Central memory CD4-positive, alpha-beta T cell (primary cell): ENCODE results near the gene CNTN4.

Source experiments
- DNase-seq: peaks from one replicate; pipeline ENCODE4 v3.0.0; 2022

Gene CNTN4

GRCh38 chr3:2823031-2823430 is 724.4 kb downstream of the CNTN4 start:
- no peak for DNase-seq

GRCh38 chr3:2823437-2824211 is 725.0 kb downstream of the CNTN4 start:
- no peak for DNase-seq

GRCh38 chr3:2826036-2826435 is 727.4 kb downstream of the CNTN4 start:
- no peak for DNase-seq

GRCh38 chr3:2826453-2826852 is 727.8 kb downstream of the CNTN4 start:
- no peak for DNase-seq

GRCh38 chr3:2837239-2837638 is 738.6 kb downstream of the CNTN4 start:
- DNase-seq = no peak

- no peak for DNase-seq
Observed at GRCh38 chr3:2837910-2838309, 739.2 kb downstream of the CNTN4 start.

- DNase-seq = no peak
Observed at GRCh38 chr3:2838546-2839157, 740.0 kb downstream of the CNTN4 start.

GRCh38 chr3:2839876-2840275 is 741.2 kb downstream of the CNTN4 start:
- DNase-seq = no peak

GRCh38 chr3:2847062-2847841 is 748.6 kb downstream of the CNTN4 start:
- DNase-seq = no peak

GRCh38 chr3:2849092-2849491 is 750.4 kb downstream of the CNTN4 start:
- no peak for DNase-seq

- DNase-seq = no peak
Observed at GRCh38 chr3:2850701-2851100, 752.0 kb downstream of the CNTN4 start.

GRCh38 chr3:2851361-2851760 is 752.7 kb downstream of the CNTN4 start:
- no peak for DNase-seq

- DNase-seq = no peak
Observed at GRCh38 chr3:2851835-2852234, 753.2 kb downstream of the CNTN4 start.

GRCh38 chr3:2853651-2854050 is 755.0 kb downstream of the CNTN4 start:
- DNase-seq = no peak

- no peak for DNase-seq
Observed at GRCh38 chr3:2856138-2857133, 757.8 kb downstream of the CNTN4 start.

GRCh38 chr3:2860626-2861025 is 762.0 kb downstream of the CNTN4 start:
- DNase-seq = no peak

GRCh38 chr3:2861120-2861519 is 762.5 kb downstream of the CNTN4 start:
- DNase-seq = no peak

GRCh38 chr3:2861920-2862319 is 763.3 kb downstream of the CNTN4 start:
- DNase-seq = no peak

- no peak for DNase-seq
Observed at GRCh38 chr3:2862366-2862765, 763.7 kb downstream of the CNTN4 start.

- no peak for DNase-seq
Observed at GRCh38 chr3:2863127-2863526, 764.5 kb downstream of the CNTN4 start.

GRCh38 chr3:2869905-2870304 is 771.2 kb downstream of the CNTN4 start:
- DNase-seq = no peak

- no peak for DNase-seq
Observed at GRCh38 chr3:2870724-2871333, 772.2 kb downstream of the CNTN4 start.
